NCI-H128 (cell line): ENCODE results near the gene PAX8.
"Not testable (repeated sequence)": the region's sequence is repeated elsewhere in the genome, so short reads cannot be mapped to it uniquely, and the experiment has no call there.

Source experiments
- DNase-seq: peaks from one replicate; lab custom pipeline; 2025; ENCODE audit not compliant: unreplicated experiment; lab: John Stamatoyannopoulos, UW

PAX8 gene

DNA sequence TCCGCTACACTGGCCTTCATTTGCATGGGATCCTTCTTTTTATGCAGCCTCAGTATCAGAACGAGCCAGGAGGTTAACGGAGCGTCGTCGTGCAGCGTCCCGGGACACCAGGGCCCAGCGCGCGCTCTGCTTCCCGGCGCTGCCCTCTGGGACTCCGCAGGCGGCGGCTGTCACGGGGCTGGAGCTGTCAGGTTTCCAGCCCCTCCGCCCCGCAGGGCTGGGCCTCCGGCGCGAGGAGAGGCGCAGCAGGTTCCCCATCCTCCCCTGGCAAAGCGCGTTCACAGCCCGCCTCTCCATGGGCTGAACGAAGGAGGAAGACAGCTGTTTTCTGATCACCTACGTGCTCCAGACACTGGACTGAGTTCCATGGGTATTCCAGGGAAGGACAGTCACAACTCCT is 12.5 kb upstream of the PAX8 start:
- no peak for DNase-seq

DNA sequence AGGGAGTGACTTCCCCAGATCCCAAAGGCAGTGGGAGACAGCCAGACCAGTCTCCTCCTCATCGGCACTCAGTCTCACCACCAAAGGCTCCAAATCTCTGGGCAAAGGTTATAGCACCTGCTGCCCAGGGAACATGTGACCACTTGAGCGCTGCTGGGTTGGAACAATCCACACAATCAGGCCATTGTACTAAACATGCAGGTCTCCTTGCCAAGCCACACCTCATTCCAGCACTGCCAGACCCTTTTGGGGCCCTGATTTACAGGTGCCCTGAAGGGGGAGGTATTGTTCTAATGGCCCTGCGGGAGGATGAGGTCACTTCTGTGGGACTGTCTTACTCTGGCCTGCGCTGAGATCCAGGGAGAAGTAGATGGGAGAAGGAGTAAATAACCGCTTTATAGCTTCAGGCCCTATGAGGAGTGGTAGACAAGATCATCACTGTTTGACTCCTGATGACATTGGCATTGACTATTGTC is 10.0 kb upstream of the PAX8 start:
- DNase-seq: not testable (repeated sequence)

DNA sequence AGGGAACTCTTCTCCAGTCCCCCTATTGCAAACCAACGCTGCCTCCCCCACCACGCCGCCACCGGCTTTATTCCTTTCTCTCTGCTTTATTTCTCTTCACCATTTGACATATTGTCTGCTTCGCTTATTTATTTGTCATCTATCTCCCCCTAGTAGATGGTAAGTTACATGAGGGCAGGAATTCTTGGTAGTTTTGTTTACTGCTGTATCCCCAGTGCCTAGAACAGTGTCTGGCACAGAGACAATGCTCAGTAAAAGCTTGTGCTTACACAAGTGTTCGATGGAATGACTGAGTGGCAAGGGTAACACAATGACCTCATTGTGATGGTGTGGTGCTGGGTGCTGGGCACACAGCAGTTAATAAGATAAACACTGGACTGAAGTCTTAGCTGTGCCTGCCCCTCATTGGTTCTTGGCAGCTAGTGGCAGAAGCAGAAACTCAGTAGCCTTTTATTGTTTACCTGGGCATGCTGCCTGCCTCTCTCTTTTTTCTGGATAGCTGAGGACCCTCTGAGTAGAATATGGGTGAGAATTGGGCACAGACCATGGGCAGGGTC is 9.5 kb upstream of the PAX8 start:
- DNase-seq: not testable (repeated sequence)

GRCh38 chr2:113285816-113286215 is 7.1 kb upstream of the PAX8 start:
- DNase-seq: no peak

DNA sequence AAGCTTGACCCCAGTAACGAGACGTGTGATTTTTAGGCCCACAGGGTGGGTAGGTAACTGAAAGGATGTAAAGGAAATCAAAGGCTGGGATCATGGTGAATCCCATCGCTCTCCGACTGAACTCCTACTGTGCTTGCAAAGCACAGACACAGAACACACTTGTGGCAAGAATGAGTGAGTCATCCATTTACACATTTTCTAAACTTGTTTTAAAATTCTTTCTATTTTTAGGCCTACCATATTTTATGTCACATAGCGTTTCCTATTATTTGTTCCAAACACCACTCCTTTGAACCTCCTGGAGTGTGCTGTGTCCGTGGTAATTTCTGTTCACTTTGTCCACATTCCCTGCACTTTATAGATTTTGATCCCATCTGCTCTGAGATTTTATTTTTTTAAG is 6.3 kb upstream of the PAX8 start:
- not testable (repeated sequence) for DNase-seq

- no peak for DNase-seq
Observed at GRCh38 chr2:113284476-113284875, 5.8 kb upstream of the PAX8 start.

- no peak for DNase-seq
Observed at GRCh38 chr2:113283704-113284284, 5.1 kb upstream of the PAX8 start.

GRCh38 chr2:113282747-113283533 is 4.2 kb upstream of the PAX8 start:
- DNase-seq: no peak

DNA sequence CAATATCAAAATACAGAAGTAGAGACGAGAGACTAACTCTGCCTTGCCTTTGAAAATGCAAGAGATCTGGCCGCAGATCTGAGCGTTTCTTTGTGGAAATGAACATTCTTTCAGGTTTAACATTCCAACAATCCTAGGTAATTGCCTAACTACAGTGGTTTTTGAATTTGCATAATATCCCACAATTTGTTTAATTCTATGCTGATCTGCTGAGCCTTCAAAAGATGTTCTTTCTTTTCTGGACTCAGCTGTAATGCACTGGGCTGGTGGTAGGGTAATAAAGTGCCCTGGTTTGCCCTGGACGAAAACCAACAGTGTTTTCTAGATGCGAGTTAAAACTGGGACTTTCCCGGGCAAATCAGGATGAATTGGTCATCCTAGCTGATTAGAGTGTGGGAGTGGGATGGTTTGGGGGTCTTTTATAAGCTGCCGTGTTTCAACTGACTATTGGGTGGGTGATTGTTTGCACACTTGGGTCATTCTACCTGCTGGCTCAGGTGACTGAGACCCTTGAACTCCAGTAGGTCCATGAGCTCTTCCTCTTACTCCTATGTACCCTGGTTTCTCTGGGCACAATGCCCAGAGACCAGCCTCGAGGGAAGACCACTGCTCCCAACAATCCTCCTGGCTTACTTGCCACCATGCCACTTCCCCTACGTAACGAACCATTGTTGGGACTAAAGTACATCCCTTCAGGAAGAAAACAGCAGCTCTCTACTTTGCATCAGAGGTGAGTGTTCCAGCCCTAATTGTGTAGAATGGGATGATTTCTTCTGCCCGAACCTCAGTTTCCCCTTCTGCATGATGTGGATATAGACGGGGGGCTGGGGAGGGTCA is 3.4 kb upstream of the PAX8 start:
- DNase-seq: no peak

- no peak for DNase-seq
Observed at GRCh38 chr2:113278073-113278741, 514 bp downstream of the PAX8 start.

DNA sequence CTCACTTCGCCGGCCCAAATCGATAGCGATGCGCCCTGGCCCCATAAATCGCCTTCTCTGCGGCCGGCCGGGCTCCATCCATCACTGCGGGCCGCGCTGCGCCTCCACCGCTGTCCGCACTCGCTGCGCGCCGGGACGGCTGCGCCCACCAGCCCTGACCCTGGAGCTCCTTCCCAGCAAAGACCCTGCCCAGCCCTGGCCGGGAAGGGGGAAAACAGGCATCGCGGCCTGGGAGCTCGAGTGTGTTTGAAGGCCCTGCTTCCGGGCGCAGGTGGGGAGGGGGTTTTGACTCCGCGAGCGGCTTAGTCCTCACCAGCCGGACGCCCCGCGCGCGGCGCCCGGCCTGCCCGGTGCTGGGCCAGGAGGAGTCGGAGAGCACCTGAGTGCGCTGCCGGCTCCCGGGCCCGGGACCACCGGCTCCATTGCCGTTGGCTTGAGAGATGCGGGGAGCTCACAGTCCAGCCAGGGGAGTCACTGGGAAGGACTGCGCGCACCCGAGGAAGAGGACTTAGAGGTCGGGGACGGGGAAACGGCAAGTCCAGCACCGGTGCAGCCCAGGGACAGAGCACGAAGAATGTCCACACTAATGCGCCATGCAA is 1.1 kb downstream of the PAX8 start:
- DNase-seq: no peak

DNA sequence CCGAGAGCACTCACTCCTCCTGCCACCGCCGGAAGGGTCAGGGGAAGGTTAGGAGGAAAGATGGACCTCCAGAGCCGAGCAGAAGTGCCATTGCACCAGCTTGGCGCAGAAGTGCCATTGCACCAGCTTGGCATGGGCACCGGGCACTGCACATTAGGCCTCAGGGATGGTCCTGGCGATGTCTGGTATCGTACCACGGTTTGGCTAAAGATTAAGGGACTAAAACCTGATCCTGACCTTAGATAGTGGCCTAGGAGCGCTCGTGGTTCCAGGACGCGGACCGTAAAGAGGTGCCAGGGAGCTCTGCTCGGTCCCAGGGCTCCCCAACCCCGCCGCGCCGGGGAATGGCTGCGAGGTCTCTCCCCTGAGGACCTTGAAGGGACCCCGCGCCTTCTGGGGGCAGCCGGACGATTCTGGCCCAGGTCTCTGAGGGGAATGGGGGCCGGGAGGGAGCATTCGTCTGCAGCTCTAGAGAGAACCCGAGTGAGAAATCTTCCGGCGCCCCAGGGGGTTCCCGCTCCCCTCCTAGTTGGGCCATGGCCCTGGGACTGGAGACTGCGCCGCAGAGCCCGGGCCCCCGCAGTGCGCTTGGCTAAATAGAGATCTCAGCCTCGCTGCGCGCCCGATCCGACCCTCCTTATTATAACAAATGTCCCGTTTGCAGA is 1.8 kb downstream of the PAX8 start:
- no peak for DNase-seq

GRCh38 chr2:113276216-113276760 is 2.4 kb downstream of the PAX8 start:
- no peak for DNase-seq

GRCh38 chr2:113275556-113276215 is 3.0 kb downstream of the PAX8 start:
- no peak for DNase-seq

DNA sequence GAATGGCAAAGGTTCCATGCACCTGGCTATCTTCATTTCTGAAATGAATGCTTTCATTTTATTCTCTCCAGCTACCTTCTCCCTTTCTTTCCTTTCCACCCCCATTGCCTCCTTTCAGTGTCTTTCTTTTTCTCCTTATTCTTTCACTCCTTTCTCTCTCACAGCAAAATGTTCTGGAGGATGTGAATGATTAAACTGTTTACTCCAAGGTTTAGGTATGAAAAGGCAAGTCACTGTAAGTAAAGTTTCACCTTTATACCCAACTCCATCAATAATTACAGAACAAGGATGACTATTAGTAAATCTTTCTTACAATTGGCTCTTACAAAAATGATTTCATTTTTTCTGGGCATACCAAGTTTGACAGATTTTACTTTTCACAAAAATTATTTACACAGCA is 4.3 kb downstream of the PAX8 start:
- DNase-seq: no peak

GRCh38 chr2:113273981-113274380 is 4.7 kb downstream of the PAX8 start:
- no peak for DNase-seq

DNA sequence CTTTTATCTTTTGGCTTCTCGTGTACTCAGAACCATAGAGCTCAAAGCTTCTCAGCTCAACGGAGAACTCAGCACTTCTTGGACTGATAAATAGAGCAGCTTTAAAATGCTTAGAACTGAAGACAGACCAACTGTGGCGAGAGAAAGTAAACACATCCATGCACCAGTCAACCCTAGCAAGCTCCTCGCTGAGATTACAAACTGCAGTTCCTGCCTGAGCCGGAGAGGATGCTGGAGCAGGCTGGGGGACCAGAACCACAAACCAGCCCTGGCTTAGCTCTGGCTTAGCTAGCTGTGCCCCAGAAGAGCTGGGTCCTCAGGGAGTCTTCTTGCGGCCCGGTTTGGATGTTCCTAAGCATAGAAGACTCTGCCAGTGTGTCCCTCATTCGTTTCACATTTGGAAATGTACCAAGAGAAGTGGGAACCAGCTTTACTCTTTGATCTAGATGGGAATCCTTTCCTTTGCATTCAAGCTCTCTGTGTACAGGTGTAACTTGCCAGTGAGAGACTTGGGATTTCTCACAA is 5.6 kb downstream of the PAX8 start:
- no peak for DNase-seq

GRCh38 chr2:113272477-113272876 is 6.2 kb downstream of the PAX8 start:
- no peak for DNase-seq
